Ramos (cell line): ENCODE data around the gene IL13RA1.
"Not testable (repeated sequence)": the region's sequence is repeated elsewhere in the genome, so short reads cannot be mapped to it uniquely, and the experiment has no call there.

Experiments
- in situ Hi-C: fragments of 300-500 bp; cut with MboI; formaldehyde crosslinking; loops from one replicate; pipeline ENCODE4 v1.14.3; 2022; ENCODE audit warnings: low sequenced_read_pairs; ENCODE audit not compliant: unreplicated experiment

IL13RA1 gene

GRCh38 chrX:118727686-118728339 is 407 bp downstream of the IL13RA1 start:
- in situ Hi-C loops, result no loop called here

- in situ Hi-C loops, result no loop called here
Measured at GRCh38 chrX:118729042-118729652, 1.7 kb downstream of the IL13RA1 start.

- in situ Hi-C loops, result no loop called here
Measured at GRCh38 chrX:118730500-118731247, 3.3 kb downstream of the IL13RA1 start.

- in situ Hi-C loops, result not testable (repeated sequence)
Measured at GRCh38 chrX:118732551-118732950, 5.1 kb downstream of the IL13RA1 start.

GRCh38 chrX:118734909-118735308 is 7.5 kb downstream of the IL13RA1 start:
- in situ Hi-C loops, result no loop called here

- in situ Hi-C loops, result no loop called here
Measured at GRCh38 chrX:118736394-118737010, 9.1 kb downstream of the IL13RA1 start.

GRCh38 chrX:118739577-118739976 is 12.2 kb downstream of the IL13RA1 start:
- in situ Hi-C loops, result no loop called here

- in situ Hi-C loops, result no loop called here
Measured at GRCh38 chrX:118740276-118740889, 13.0 kb downstream of the IL13RA1 start.

GRCh38 chrX:118742176-118742575 is 14.8 kb downstream of the IL13RA1 start:
- in situ Hi-C loops, result no loop called here

- in situ Hi-C loops, result no loop called here
Measured at GRCh38 chrX:118745570-118745969, 18.2 kb downstream of the IL13RA1 start.

GRCh38 chrX:118751950-118752783 is 24.8 kb downstream of the IL13RA1 start:
- in situ Hi-C loops, result no loop called here

GRCh38 chrX:118755633-118756032 is 28.2 kb downstream of the IL13RA1 start:
- in situ Hi-C loops, result no loop called here

- in situ Hi-C loops, result no loop called here
Measured at GRCh38 chrX:118756101-118756500, 28.7 kb downstream of the IL13RA1 start.

- in situ Hi-C loops, result no loop called here
Measured at GRCh38 chrX:118758511-118758910, 31.1 kb downstream of the IL13RA1 start.

- in situ Hi-C loops, result no loop called here
Measured at GRCh38 chrX:118760025-118760424, 32.6 kb downstream of the IL13RA1 start.

- in situ Hi-C loops, result no loop called here
Measured at GRCh38 chrX:118761939-118762707, 34.7 kb downstream of the IL13RA1 start.

- in situ Hi-C loops, result no loop called here
Measured at GRCh38 chrX:118763489-118763888, 36.1 kb downstream of the IL13RA1 start.

- in situ Hi-C loops, result no loop called here
Measured at GRCh38 chrX:118764122-118764521, 36.7 kb downstream of the IL13RA1 start.
